Lower leg skin (tissue), 4 donors: Measurements from ENCODE around the gene FCSK. TPM values are rescaled to one million over a fixed set of nuclear protein-coding genes. Genes with fewer than 3 reads are reported as not detected.

ENCODE experiments used
- DNase-seq, 2 donors: peaks; one replicate each; pipeline ENCODE4 v3.0.0-alpha.2; 2019; ENCODE audit warnings: low spot score in 2 of 2
- H3K4me3 ChIP-seq: fragments of 200-600 bp; sonication (generic); 2 replicates; pipeline ENCODE4 v1.5.1; 2017; ENCODE audit warnings: mild to moderate bottlenecking, low read depth; ENCODE audit not compliant: poor library complexity, severe bottlenecking
- CTCF ChIP-seq, 3 donors: fragments of 450-650 bp; IDR thresholded peaks; one replicate each; pipeline ENCODE4 v1.5.1; 2016; ENCODE audit warnings: antibody characterized with exemption in 3 of 3, mild to moderate bottlenecking in 3 of 3, moderate library complexity in 2 of 3
- POLR2A ChIP-seq, 2 donors: fragments of 450-650 bp; IDR thresholded peaks; one replicate each; pipeline ENCODE4 v1.6.1; 2016 to 2017; ENCODE audit warnings: antibody characterized with exemption in 2 of 2, mild to moderate bottlenecking in 1 of 2, moderate library complexity in 1 of 2
- WGBS, 2 donors: methylation state at CpG; one replicate each; pipeline ENCODE4 v1.1.5; 2018; 5-methylcytosine and 5-hydroxymethylcytosine counted together
- intact Hi-C: fragments of 100-400 bp; cut with DNase I; formaldehyde crosslinking; loops from one replicate; pipeline ENCODE4 v1.15.0; 2023; ENCODE audit warnings: low total_unique reads
- total RNA-seq, 4 donors: library from RNA; depleted of rRNA; stranded (reverse); fragments of >200 nt; gene quantifications; one replicate each; pipeline ENCODE4 v1.1.0, GENCODE V29; 2016

FCSK gene
- total RNA-seq, 4 donors from 2014 or later = 17.9 to 31.7 (median 23.4) TPM

GRCh38 chr16:70468776-70469525 lies 14.6 kb downstream of the FCSK start:
- TF ChIP-seq POLR2A (IDR thresholded peaks at IDR 0.05) = no peak
- TF ChIP-seq CTCF (IDR thresholded peaks at IDR 0.05) = no peak
- intact Hi-C loops = no loop called here
- DNase-seq = no peak
- WGBS, 2 donors = 92 to 98% methylated on average over 13 to 14 of the region's 16 CpGs
- H3K4me3 ChIP-seq = no peak overlapping the region

- 96% methylated on average over 6 to 9 of the region's 10 CpGs for WGBS, 2 donors
- H3K4me3 ChIP-seq = no peak overlapping the region
- DNase-seq = no peak
- intact Hi-C loops = no loop called here
- TF ChIP-seq CTCF (IDR thresholded peaks at IDR 0.05) (no peak), POLR2A (IDR thresholded peaks at IDR 0.05) (no peak)
Observed at GRCh38 chr16:70470141-70470926, 15.9 kb downstream of the FCSK start.

GRCh38 chr16:70470927-70471341 lies 16.5 kb downstream of the FCSK start:
- TF ChIP-seq CTCF (IDR thresholded peaks at IDR 0.05) (no peak), POLR2A (IDR thresholded peaks at IDR 0.05) (no peak)
- no peak overlapping the region for H3K4me3 ChIP-seq
- intact Hi-C loops = no loop called here
- 83 to 88% methylated on average over 9 to 15 of the region's 17 CpGs for WGBS, 2 donors
- DNase-seq = no peak

GRCh38 chr16:70472786-70473433 lies 18.5 kb downstream of the FCSK start:
- WGBS, 2 donors = 87 to 89% methylated on average over 26 to 28 of the region's 28 CpGs
- no peak overlapping the region for H3K4me3 ChIP-seq
- no peak for DNase-seq
- intact Hi-C loops = no loop called here
- TF ChIP-seq POLR2A (IDR thresholded peaks at IDR 0.05) (no peak), CTCF (IDR thresholded peaks at IDR 0.05) (no peak)

GRCh38 chr16:70473446-70474319 lies 19.3 kb downstream of the FCSK start:
- 88 to 89% methylated on average over 19 to 21 of the region's 21 CpGs for WGBS, 2 donors
- H3K4me3 ChIP-seq = no peak overlapping the region
- TF ChIP-seq POLR2A (IDR thresholded peaks at IDR 0.05) = no peak
- TF ChIP-seq CTCF (IDR thresholded peaks at IDR 0.05) = no peak
- DNase-seq = no peak
- intact Hi-C loops = no loop called here
